T-helper 22 cell (primary cell): ENCODE results near the gene LRCOL1.
A peak's percentile ranks its signal among the peaks of the same experiment; 100 is the strongest.
"Not testable (repeated sequence)": the region's sequence is repeated elsewhere in the genome, so short reads cannot be mapped to it uniquely, and the experiment has no call there.

Experiments
- DNase-seq: peaks from one replicate; pipeline ENCODE4 v3.0.0-alpha.2; 2020; ENCODE audit warnings: low read depth

LRCOL1 gene

DNA sequence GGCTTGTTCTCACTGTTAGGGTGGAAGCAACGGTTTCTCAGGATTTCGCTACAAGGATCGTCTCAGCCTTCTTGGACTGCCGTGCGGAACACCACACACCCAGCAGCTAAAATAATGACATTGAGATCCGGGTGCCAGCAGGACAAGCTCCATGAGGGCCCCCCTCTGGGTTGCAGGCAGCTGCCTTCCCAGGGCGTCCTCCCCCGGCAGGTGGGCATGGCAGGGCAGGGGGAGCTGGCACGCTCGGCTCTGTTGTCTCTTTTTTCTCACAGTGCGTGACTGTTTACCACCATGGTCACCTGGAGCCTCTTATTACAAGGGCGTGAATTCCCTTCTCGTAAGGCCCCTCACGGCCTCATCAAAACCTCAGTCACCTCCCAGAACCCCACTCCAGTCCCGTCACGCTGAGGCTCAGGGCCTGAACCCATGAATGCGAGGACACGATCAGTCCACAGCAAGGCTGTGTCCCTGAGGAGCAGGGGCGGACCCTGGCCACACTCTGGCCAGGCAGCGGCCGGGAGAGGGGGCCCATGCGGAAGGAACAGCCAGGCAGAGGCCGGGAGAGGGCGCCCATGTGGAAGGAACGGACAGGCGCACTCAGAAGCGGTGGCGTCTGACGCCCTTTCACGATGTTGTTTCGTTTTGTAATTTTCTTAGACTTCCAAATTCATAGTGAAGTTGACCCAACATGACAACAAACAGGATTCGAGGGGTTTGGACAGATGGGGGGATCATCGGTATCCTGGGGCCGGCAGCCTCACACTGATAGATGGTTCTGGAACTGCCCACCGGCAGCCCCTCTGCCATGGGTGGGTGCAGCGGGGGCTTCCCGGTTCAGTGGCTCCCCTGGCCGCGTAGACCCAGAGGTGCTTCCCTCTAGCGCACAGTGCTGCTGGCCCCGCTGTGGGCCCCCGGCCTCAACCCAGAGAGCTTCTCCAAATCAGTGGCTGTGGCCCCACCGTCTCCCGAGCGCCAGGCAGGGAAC is 10.0 kb downstream of the LRCOL1 start:
- no peak for DNase-seq

DNA sequence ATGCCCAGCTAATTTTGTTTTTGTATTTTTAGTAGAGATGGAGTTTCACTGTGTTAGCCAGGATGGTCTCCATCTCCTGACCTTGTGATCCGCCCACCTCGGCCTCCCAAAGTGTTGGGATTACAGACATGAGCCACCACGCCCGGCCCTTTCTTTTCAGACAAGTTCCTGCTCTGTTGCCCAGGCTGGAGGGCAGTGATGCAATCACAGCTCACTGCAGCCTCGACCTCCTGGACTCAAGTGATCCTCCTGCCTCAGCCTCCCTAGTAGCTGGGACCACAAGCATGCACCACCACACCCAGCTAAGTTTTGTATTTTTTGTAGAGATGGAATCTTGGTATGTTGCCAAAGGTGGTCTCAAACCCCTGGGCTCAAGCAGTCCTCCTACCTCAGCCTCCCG is 10.9 kb downstream of the LRCOL1 start:
- DNase-seq: not testable (repeated sequence)

DNA sequence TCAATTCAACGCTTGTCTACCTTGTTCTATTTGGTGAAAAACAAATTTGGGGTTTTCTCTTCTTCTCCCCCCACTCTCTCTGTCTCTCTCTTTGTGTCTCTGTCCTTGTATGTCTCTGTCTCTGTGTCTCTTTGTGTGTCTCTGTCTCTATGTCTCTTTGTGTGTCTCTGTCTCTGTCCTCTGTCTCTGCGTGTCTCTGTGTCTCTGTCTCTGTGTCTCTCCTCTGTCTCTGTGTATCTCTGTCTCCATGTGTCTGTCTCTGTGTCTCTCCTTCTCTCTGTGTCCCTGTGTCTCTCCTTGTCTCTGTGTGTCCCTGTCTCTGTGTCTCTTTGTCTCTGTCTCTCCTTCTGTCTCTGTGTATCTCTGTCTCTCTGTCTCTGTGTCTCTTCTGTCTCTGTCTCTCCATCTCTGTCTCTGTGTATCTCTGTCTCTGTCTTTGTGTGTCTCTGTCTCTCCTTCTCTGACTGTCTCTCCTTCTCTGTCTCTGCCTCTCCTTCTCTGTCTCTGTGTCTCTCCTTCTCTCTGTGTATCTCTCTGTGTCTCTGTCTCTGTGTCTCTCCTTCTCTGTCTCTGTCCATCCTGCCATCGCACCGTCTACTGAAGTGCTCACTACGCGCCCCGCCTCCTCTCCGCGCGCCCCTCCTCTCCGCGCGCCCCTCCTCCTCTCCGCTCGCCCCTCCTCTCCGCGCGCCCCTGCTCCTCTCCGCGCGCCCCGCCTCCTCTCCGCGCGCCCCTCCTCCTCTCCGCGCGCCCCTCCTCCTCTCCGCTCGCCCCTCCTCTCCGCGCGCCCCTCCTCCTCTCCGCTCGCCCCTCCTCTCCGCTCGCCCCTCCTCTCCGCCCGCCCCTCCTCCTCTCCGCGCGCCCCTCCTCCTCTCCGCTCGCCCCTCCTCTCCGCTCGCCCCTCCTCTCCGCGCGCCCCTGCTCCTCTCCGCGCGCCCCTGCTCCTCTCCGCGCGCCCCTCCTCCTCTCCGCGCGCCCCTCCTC is 12.8 kb downstream of the LRCOL1 start:
- peak; percentile 24 for DNase-seq

DNA sequence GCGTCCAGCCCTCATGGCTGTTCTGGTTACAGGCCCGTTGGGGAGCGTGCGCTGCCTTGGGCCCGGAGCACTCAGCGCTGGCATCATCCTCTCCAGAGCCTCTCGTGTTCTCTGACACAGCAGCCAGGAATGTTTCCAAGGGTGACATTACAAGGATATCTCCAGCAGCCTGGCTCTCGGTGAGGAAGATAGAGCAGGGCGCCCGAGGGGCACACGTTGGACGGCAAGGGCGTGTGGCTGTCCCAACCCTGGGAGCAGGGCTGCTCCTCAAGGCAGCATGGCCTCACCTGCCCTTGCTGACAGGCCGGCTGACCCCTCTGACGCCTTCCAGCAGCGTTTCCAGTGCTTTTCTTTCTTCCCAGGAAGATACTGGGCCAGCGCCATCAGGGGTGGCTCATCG is 14.4 kb downstream of the LRCOL1 start:
- DNase-seq: no peak

DNA sequence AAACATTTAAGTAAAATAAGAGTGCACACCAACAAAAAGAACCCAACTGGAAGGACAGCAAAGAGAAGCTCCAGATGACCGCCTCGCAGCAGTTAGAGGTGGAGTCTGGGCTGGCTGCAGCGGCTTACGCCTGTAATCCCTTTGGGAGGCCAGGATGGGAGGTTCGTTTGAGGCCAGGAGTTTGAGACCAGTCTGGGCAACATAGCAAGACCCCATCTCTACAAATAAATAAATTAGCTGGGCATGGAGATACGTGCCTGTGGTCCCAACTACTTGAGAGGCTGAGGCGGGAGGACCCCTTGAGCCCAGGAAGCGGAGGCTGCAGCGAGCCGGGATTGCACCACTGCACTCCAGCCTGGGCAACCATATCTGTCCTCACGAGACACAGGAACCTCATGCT is 15.2 kb downstream of the LRCOL1 start:
- no peak for DNase-seq

DNA sequence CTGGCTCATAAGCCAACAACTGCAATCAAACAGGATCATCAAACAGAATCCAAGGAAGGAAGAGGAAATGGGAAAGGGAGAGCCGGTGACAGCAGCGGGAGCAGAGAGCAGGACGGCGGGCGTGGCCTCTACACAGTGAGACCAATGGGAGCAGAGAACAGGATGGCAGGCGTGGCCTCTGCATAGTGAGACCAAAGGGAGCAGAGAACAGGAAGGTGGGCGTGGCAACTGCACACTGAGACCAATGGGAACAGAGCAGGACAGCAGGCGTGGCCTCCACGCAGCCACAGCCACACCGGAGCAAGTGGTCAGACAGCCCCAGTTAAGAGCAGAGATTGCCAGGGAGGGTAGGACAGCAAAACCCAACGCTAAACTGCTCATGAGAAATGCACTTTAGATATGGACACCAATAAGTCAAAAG is 16.4 kb downstream of the LRCOL1 start:
- no peak for DNase-seq

DNA sequence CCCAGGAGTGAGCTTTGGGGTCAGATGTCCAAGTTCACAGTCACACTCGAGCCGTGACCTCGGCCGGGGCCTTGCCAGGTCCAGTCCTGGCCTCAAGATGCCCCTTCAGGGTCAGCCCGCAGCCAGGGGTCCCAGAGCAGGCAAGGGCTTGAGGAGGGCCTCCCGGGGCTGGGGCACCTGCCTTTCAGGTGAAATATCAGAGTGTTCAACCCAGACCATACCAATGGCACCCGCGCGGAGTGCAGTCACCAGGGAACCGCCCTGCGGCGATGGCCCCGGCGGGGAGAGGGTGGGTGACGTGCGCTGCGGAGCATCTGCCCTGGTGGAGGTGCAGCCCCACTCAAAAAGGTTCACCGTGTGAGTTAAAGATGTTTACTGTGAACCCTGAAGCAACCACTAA is 16.9 kb downstream of the LRCOL1 start:
- no peak for DNase-seq

DNA sequence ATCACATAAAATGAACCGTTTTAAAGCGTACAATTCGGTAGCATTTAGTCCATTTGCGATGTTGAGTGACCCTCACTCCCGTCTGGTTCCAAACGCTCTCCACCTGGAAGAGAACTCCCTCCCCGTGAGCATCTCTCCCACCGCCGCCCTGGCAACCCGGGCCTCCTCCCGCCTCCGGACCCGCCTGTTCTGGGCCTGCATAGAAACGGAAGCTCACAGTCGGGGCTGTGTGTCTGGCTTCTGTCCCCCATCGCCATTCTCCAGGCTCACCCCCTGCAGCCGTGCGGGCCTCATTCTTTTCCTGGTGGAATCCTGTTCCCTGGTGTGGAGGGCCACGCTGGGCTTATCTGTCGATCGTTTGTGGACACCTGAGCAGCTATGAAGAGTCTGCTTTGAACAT is 17.3 kb downstream of the LRCOL1 start:
- no peak for DNase-seq

DNA sequence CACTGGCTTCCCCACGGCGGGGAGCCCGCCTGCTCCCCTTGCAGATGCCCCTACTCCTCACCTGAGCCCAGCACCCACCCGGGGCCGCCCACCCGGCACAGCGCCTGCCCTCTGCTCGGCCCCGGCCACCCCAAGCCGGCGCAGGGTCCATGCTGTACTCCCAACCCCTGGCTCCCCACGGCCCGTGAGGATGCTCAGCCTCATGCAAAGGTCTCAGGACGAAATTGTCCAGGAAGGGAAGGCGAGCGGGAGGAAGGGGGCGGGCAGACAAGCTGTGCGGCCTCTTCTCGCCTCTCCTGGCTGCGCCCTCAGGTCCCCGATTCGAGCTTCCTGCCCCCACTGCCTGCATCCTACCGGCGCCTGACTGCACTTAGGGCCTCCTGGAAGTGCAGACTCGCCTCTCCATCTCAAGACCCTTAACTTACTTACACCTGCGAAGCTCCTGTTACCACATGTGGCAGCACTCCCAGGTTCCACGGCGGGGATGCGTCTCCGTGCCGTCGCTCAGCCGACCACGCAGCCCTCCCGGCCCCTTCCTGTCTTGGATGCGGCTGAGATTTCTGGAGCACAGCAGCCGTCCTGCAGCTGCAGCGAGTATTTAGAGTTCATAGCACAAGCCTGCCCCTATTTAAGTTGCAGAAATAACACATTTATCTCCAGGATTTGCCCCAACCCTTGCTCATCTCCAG is 18.0 kb downstream of the LRCOL1 start:
- no peak for DNase-seq

DNA sequence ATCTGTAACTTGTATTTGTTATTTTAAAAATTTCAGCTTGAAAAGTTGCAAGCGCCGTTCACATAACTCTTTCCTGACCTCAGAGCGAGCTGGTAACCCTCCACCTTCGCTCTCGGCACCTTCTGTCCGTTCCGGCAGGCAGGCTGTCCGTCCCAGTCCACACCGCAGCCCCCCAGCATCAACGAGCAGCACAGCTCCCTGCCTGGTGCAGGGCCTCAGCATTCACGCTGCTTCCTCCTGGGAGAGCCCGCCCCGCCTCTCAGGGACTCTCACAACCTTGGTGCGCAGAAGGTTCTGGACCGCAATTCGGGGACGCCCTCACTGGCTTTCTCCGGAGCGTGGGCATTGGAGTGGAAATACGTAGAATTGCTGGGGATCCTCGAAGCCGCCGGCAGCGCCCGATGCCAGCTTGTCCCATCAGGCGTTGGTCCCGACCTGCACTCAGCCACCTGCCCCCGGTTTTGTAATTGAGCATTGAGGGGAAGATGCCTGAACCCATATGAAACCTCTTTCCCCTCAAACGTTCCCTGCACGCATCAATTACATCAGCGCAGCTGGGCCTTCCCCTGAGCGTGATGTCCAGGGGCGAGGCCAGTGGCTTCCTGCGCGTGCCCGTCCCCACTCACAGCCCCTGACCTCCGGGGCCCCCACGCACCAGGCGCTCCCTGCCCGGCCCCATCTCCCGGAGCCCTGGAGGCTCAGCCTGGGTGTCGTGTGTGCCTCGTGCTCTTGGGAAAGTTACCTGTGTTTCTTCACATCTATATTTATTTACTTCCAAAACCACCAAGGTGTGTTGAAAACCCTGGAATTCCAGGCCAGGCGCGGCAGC is 19.1 kb downstream of the LRCOL1 start:
- no peak for DNase-seq

DNA sequence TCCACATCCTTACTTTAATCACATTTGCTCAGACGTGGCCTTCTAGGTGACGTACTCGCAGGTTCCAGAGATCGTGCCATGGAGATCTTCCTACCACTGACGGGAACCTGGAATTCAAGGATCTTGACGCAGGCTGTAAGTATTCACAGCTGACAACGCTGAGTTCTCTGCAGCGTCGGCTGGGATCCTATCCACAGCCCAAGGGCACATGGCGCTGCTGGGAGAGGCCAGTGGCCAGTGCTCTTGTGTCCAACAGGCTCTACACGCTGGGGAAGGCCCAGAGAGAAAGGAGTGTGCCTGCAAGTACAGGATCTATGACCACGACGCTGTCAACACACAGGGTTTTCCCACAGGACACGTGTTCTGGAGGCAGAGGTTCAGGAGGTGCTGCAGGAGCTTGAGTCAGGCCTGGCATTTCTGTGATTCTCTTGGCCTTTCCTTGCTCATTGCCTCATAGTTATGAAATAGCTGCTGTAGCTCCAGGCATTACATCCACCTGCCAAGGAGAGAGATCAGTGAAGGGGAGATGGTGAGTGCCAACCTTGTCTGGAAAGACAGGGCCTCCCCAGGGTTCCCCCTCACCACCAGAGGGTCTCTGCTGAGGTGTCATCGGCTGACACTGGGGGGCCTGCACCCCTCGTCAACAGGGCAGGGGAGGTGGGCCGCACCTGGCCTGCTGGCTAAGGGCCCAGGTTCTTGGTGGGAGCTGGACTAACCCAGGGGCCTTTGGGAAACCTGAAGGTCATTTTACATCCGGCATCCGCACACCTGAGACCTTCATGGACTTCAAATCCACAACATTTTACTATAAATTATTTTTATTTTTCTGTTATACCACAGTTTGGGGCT is 21.3 kb downstream of the LRCOL1 start:
- DNase-seq: no peak

DNA sequence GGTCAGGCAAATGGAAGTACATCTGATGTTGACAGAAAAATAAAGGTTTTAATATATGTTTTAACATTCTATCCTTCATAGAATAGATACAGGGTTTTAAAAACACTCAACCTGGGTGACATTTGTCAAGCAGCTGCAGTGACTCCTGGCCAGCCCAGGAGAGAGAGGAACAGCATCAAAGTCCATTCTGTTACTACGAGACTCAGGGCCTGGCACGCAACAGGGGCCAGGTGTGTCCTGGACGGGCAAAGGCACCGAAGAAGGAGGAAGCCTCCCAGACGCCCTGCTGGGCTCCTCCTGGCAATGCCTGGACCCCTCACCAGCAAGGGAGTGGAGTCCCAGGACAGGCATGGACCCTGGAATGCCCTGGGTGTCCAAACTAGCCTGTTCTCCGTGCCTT is 22.1 kb downstream of the LRCOL1 start:
- no peak for DNase-seq

DNA sequence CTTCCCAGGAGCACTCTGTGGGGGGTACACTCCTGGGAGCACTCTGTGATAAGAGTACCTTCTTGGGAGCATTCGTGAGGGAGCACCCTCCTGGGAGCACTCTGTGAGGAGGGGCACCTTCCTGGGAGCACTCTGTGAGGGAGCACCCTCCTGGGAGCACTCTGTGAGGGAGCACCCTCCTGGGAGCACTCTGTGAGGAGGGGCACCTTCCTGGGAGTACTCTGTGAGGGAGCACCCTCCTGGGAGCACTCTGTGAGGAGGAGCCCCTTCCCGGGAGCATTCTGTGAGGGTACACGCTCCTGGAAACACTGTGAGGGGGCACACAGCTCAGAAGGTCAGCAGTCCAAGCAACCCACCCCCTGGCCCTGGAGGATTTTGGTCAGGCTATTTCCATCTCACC is 22.6 kb downstream of the LRCOL1 start:
- DNase-seq: no peak

DNA sequence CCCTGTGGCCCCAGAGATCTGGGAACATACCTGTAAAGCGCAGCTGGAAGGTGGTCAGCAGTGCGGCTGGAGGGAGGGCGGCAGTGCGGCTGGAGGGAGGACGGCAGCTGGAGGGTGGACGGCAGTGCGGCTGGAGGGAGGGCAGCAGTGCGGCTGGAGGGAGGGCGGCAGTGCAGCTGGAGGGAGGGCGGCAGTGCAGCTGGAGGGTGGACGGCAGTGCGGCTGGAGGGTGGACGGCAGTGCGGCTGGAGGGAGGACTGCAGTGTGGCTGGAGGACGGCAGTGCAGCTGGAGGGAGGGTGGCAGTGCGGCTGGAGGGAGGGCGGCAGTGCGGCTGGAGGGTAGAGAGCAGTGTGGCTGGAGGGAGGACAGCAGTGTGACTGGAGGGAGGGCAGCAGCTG is 23.5 kb downstream of the LRCOL1 start:
- no peak for DNase-seq

DNA sequence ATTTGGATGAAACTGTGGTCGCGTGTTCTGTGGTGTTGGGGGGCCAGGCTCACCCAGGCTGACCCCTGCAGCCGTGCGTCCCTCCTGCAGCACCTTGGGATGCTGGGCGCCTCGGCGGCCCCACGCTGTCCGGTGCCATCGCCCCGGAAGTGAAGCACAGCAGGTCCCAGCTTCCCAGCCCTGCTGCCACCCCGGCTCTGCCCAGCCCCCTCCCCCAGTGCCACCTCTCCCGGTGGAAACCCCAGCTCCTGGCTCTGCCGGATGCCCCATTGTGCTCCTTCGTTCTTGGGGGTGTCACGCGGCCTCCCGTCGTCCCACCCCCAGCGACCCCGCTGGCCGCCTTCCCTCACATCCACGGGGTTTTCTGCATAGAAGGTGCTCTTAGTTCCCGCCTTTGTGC is 25.2 kb downstream of the LRCOL1 start:
- no peak for DNase-seq

DNA sequence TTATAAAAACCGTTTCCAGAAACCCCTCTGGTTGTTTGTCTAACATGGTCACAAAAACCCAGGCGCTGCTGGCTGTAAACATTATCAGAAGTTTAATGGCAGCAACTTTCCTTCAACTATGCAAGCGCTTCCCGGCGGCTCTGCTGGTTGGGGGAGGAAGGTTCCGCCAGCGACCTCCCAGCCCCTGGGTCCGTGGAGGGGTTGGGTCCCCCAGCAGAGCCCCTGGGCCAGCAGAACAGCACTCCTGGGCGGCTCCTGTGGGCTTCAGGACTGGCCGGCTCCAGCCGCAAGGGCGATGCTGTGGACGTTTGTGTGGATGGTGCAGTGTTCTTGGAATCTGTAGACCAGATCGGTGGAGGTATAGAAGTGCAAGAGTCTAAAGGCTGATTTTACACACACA is 26.0 kb downstream of the LRCOL1 start:
- no peak for DNase-seq

DNA sequence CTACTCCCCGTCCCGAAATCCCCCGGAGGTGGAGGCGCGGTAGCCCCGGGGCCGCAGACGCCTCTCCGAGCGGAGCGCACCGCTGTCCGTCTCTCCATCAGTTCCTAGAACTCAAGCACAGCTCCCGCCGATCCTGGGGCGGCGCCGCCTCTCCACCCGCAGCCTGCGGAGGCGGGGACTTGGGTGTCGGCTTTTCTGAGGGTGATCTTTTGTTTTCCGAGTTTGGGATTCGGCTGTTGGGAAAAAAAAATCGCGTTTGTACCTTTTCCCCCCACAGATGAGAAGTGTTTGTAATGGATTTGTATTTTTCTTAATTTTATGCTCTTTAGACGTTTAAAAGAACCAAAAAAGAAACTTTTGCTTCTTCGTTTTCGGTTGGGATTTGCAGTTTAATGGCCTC is 26.6 kb downstream of the LRCOL1 start:
- no peak for DNase-seq

DNA sequence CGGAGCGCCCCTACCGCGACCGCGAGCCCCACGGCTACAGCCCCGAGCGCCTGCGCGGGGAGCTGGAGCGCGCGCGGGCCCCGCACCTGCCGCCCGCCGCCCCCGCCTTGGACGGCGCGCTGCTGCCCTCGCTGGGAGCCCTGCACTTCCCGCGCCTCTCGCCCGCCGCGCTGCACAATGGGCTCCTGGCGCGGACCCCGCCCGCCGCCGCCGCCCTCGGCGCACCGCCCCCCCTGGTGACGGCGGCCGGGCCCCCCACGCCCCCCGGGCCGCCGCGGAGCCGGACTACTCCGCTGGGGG is 27.0 kb downstream of the LRCOL1 start:
- DNase-seq: no peak

DNA sequence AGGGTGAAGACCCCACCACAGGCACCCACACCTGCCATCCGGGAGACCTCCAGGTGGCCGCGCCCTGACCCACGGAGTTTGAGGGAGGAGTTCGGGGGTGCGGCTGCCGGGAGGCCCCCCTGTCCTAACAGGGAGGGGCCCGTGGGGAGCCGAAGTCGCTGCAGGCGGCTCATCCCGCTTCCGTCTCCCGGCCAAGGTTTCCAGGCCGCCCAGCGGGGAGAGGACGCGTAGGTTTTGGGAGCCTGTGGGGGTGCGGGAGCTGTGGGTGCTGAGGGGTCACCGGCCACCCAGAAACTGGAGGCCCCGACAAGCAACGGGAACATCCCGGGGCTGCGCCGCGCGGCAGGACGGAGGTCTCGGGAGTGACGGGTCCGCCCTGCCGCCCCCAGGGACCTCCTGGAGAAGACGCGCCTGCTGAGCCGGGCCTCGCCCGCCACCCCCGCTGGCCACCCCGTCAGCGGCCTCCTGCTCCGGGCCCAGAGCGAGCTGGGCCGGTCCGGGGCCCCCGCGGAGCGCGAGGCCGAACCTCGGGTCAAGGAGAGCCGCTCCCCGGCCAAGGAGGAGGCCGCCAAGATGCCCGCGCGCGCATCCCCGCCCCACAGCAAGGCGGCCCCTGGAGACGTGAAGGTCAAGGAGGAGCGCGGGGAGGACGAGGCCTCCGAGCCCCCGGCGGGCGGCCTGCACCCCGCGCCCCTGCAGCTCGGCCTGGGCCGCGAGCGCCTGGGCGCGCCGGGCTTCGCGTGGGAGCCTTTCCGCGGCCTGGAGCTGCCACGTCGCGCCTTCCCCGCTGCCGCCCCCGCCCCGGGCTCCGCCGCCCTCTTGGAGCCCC is 27.6 kb downstream of the LRCOL1 start:
- DNase-seq: no peak

DNA sequence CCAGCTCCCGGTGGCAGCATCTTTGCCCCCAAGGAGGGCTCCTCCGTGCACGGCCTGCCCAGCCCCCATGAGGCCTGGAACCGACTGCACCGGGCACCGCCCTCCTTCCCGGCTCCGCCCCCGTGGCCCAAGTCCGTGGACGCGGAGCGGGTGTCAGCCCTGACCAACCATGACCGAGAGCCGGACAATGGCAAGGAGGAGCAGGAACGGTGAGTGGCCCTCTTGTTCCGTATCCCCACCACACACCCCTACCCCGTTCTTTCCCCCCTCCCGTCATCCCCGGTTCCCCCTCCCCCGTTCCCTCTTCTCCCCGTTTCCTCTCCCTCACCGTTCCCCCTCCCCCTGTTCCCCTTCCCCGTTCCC is 28.3 kb downstream of the LRCOL1 start:
- no peak for DNase-seq
